GM10248 (cell line): ENCODE results near the gene LRP10.

Experiments
- CTCF ChIA-PET: fragments of 300-600 bp; sonication (Branson Sonifier 250); formaldehyde crosslinking; extraction: SDS; loops from one replicate; lab custom pipeline; 2021; ENCODE audit warnings: antibody characterized with exemption; lab: Yijun Ruan, JAX
- POLR2A ChIA-PET: fragments of 350-650 bp; sonication (Branson Sonifier 250); formaldehyde crosslinking; extraction: SDS; loops from one replicate; lab custom pipeline; 2020; ENCODE audit warnings: antibody characterized with exemption; lab: Yijun Ruan, JAX
- DNase-seq: peaks from one replicate; pipeline ENCODE4 v3.0.0; 2012; ENCODE audit errors: extremely low spot score
- CTCF ChIP-seq: IDR thresholded peaks from 2 replicates; pipeline ENCODE4 v1.5.1; 2012; ENCODE audit warnings: mild to moderate bottlenecking, low read depth; ENCODE audit errors: extremely low read depth, missing control alignments, control extremely low read depth

LRP10 gene

GRCh38 chr14:22875003-22875747 is 3.6 kb downstream of the LRP10 start:
- no peak for TF ChIP-seq CTCF
- ChIA-PET POLR2A (no interaction called here), CTCF (interaction anchor here (2.1 to 7.9 kb wide), 2 partner anchors 10 to 25 kb away, joined by 10 to 196 read pairs; partner anchors contain the start of gene REM2)
- no peak for DNase-seq

GRCh38 chr14:22875748-22876319 is 4.3 kb downstream of the LRP10 start:
- ChIA-PET POLR2A (no interaction called here), CTCF (interaction anchor here (1.4 to 7.9 kb wide), 3 partner anchors 9 to 26 kb away, joined by 4 to 196 read pairs (median 10); partner anchors contain the start of gene REM2)
- no peak for TF ChIP-seq CTCF
- DNase-seq: no peak

GRCh38 chr14:22877000-22877501 is 5.5 kb downstream of the LRP10 start:
- TF ChIP-seq CTCF: no peak
- no peak for DNase-seq
- CTCF ChIA-PET: interaction anchor here (1.4 to 7.9 kb wide), 2 partner anchors 8 to 25 kb away, joined by 4 to 196 read pairs; partner anchors contain the start of gene REM2
- POLR2A ChIA-PET: no interaction called here

GRCh38 chr14:22878271-22879246 is 7.0 kb downstream of the LRP10 start:
- ChIA-PET POLR2A (no interaction called here), CTCF (interaction anchor here (0.9 to 12.3 kb wide), 7 partner anchors 5 to 308 kb away, joined by 3 to 196 read pairs (median 4); partner anchors contain the start of genes CDH24 and LRP10)
- TF ChIP-seq CTCF: no peak
- no peak for DNase-seq

- DNase-seq: no peak
- CTCF ChIA-PET: interaction anchor here (0.8 to 12.3 kb wide), 8 partner anchors 9 to 309 kb away, joined by 3 to 196 read pairs (median 8); partner anchors contain the start of genes LRP10 and PRMT5
- TF ChIP-seq CTCF: no peak
- POLR2A ChIA-PET: no interaction called here
Measured at GRCh38 chr14:22882064-22882463, 10.5 kb downstream of the LRP10 start.
